H1 (cell line): Measurements from ENCODE around the gene MAFF. TPM values are rescaled to one million over a fixed set of nuclear protein-coding genes. Genes with fewer than 3 reads are reported as not detected.

Experiments used
- CTCF ChIA-PET: fragments of 300-600 bp; sonication (Branson Sonifier 250); formaldehyde crosslinking; loops from one replicate; lab custom pipeline; 2021; ENCODE audit not compliant: partially characterized antibody; lab: Charles Lee
- POLR2A ChIA-PET: fragments of 300-600 bp; sonication (Branson Sonifier 250); formaldehyde crosslinking; loops from one replicate; lab custom pipeline; 2021; ENCODE audit warnings: inconsistent platforms; ENCODE audit not compliant: partially characterized antibody; lab: Charles Lee
- DNase-seq, 2 experiments: peaks; one replicate each; pipeline versions ENCODE4 v3.0.0 to v3.0.0-alpha.2; 2010 to 2022; ENCODE audit warnings: low spot score in 2 of 2, low read depth in 1 of 2, mixed read lengths in 1 of 2
- FAIRE-seq: peaks from 2 replicates; lab custom pipeline; 2011; peaks lifted over from hg19 to GRCh38; lab: Jason Lieb, UNC
- H2AFZ ChIP-seq: 2 replicates; pipeline ENCODE4 v1.8.1; 2012; ENCODE audit warnings: low read length, inconsistent platforms
- H2AK5ac ChIP-seq: 2 replicates; pipeline ENCODE4 v1.6.1; 2013; ENCODE audit warnings: low read depth, low read length
- H2BK120ac ChIP-seq: replicated peaks from 2 replicates; pipeline ENCODE3; 2013; ENCODE audit warnings: low read depth, low read length, inconsistent platforms
- H2BK12ac ChIP-seq: 2 replicates; pipeline ENCODE4 v1.6.1; 2013; ENCODE audit warnings: low read depth, low read length
- H2BK15ac ChIP-seq: 2 replicates; pipeline ENCODE4 v1.6.1; 2013; ENCODE audit warnings: low read length
- H2BK20ac ChIP-seq: 2 replicates; pipeline ENCODE4 v1.6.1; 2013; ENCODE audit warnings: low read length
- H2BK5ac ChIP-seq: 2 replicates; pipeline ENCODE4 v1.6.1; 2013; ENCODE audit warnings: low read depth, low read length
- H3K14ac ChIP-seq: 2 replicates; pipeline ENCODE4 v1.6.1; 2013; ENCODE audit warnings: inconsistent platforms; ENCODE audit not compliant: insufficient read length
- H3K18ac ChIP-seq: 2 replicates; pipeline ENCODE4 v1.6.1; 2013; ENCODE audit warnings: low read length; ENCODE audit errors: extremely low read depth
- H3K23ac ChIP-seq: 2 replicates; pipeline ENCODE4 v1.6.1; 2013; ENCODE audit warnings: inconsistent platforms; ENCODE audit not compliant: insufficient read length
- H3K23me2 ChIP-seq: 2 replicates; pipeline ENCODE4 v1.6.1; 2013; ENCODE audit warnings: low read depth, low read length
- H3K27ac ChIP-seq: 2 replicates; pipeline ENCODE4 v1.6.1; 2011; ENCODE audit warnings: low read depth, low read length, inconsistent platforms
- H3K27me3 ChIP-seq, 4 experiments: replicated peaks in 1 of 4; 1 replicate in 1 of 4; 2 replicates in 3 of 4; pipeline versions ENCODE4 v1.6.1 to v1.8.1; 2011 to 2013; ENCODE audit warnings: low read length in 3 of 4, mild to moderate bottlenecking in 3 of 4, inconsistent platforms in 2 of 4, mixed read lengths in 2 of 4, moderate library complexity in 1 of 4; ENCODE audit not compliant: control insufficient read depth in 3 of 4, insufficient read depth in 3 of 4; ENCODE audit errors: extremely low read depth in 1 of 4
- H3K36me3 ChIP-seq, 4 experiments: 2 replicates each; pipeline versions ENCODE4 v1.6.1 to v1.8.1; 2011 to 2013; ENCODE audit warnings: mild to moderate bottlenecking in 4 of 4, low read length in 3 of 4, moderate library complexity in 2 of 4, control low read depth in 1 of 4, inconsistent platforms in 1 of 4; ENCODE audit not compliant: insufficient read depth in 4 of 4, control insufficient read depth in 2 of 4
- H3K4ac ChIP-seq: replicated peaks from 2 replicates; pipeline ENCODE3; 2013; ENCODE audit warnings: low read length, low read depth, mixed read lengths, inconsistent platforms; ENCODE audit not compliant: insufficient read length
- H3K4me1 ChIP-seq, 4 experiments: replicated peaks in 1 of 4; 1 replicate in 1 of 4; 2 replicates in 3 of 4; pipeline versions ENCODE4 v1.6.1 to v1.8.1; 2011 to 2013; ENCODE audit warnings: low read length in 3 of 4, inconsistent platforms in 2 of 4, mixed read lengths in 1 of 4; ENCODE audit not compliant: insufficient read depth in 4 of 4, control insufficient read depth in 3 of 4
- H3K4me2 ChIP-seq, 2 experiments: 2 replicates each; pipeline versions ENCODE4 v1.6.1 to v1.8.1; 2011 to 2013; ENCODE audit warnings: low read depth in 2 of 2, low read length in 2 of 2, control low read depth in 1 of 2, inconsistent platforms in 1 of 2, mild to moderate bottlenecking in 1 of 2; ENCODE audit not compliant: insufficient read depth in 1 of 2
- H3K4me3 ChIP-seq, 4 experiments: fragments of 200-600, 300-600 bp in 1 of 4; sonication (generic), shearing (Covaris generic), sonication (Bioruptor Twin) in 1 of 4; 2 replicates each; pipeline versions ENCODE4 v1.5.1 to v1.8.1; 2011 to 2016; ENCODE audit warnings: low read length in 4 of 4, low read depth in 3 of 4, control low read depth in 2 of 4, inconsistent platforms in 2 of 4, mild to moderate bottlenecking in 2 of 4, mixed read lengths in 1 of 4, moderate library complexity in 1 of 4; ENCODE audit not compliant: insufficient read depth in 2 of 4; ENCODE audit errors: extremely low read depth in 1 of 4
- H3K56ac ChIP-seq: replicated peaks from 2 replicates; pipeline ENCODE3; 2013; ENCODE audit warnings: low read depth, mild to moderate bottlenecking, mixed read lengths, low read length, inconsistent platforms; ENCODE audit not compliant: insufficient read length
- H3K79me1 ChIP-seq: 2 replicates; pipeline ENCODE4 v1.6.1; 2013; ENCODE audit warnings: low read depth, low read length, control low read depth
- H3K79me2 ChIP-seq, 2 experiments: 2 replicates each; pipeline versions ENCODE4 v1.6.1 to v1.8.1; 2012 to 2013; ENCODE audit warnings: low read length in 2 of 2, mild to moderate bottlenecking in 2 of 2, inconsistent platforms in 1 of 2; ENCODE audit not compliant: insufficient read depth in 2 of 2, control insufficient read depth in 1 of 2
- H3K9ac ChIP-seq, 4 experiments: replicated peaks in 1 of 4; 1 replicate in 1 of 4; 2 replicates in 3 of 4; pipeline versions ENCODE4 v1.6.1 to v1.8.1; 2011 to 2013; ENCODE audit warnings: low read depth in 3 of 4, low read length in 3 of 4, control low read depth in 2 of 4, mild to moderate bottlenecking in 2 of 4, moderate library complexity in 2 of 4, inconsistent platforms in 1 of 4; ENCODE audit errors: extremely low read depth in 1 of 4
- H3K9me3 ChIP-seq, 2 experiments: 2 replicates each; pipeline versions ENCODE4 v1.6.1 to v1.8.1; 2012 to 2013; ENCODE audit warnings: mild to moderate bottlenecking in 2 of 2, moderate library complexity in 2 of 2, control low read depth in 1 of 2, inconsistent platforms in 1 of 2, low read depth in 1 of 2, low read length in 1 of 2, mixed read lengths in 1 of 2; ENCODE audit not compliant: insufficient read depth in 2 of 2
- H4K20me1 ChIP-seq, 2 experiments: replicated peaks in 1 of 2; 2 replicates each; pipeline versions ENCODE3 to v1.8.1; 2011 to 2013; ENCODE audit warnings: inconsistent platforms in 2 of 2, low read length in 2 of 2, mild to moderate bottlenecking in 1 of 2; ENCODE audit not compliant: insufficient read depth in 2 of 2, control insufficient read depth in 1 of 2
- H4K5ac ChIP-seq: 2 replicates; pipeline ENCODE4 v1.6.1; 2013; ENCODE audit warnings: low read length, low read depth, mixed read lengths, inconsistent platforms; ENCODE audit not compliant: insufficient read length
- H4K8ac ChIP-seq: 2 replicates; pipeline ENCODE4 v1.8.0; 2013; ENCODE audit warnings: mild to moderate bottlenecking, moderate library complexity, low read length, inconsistent platforms; ENCODE audit not compliant: insufficient read depth; ENCODE audit errors: extremely low read depth
- H4K91ac ChIP-seq: replicated peaks from 2 replicates; pipeline ENCODE3; 2013; ENCODE audit warnings: low read length, mixed read lengths, inconsistent platforms; ENCODE audit not compliant: insufficient read length
- BCL11A ChIP-seq, 2 experiments: IDR thresholded peaks; one replicate each; pipeline ENCODE4 v1.6.1; 2011; ENCODE audit warnings: low read depth in 2 of 2, low read length in 2 of 2, mild to moderate bottlenecking in 2 of 2
- CBX8 ChIP-seq: fragments of 300-800, 300-1000 bp; sonication (generic); IDR thresholded peaks from 2 replicates; pipeline ENCODE4 v1.7.1; 2016; ENCODE audit warnings: low read depth, low read length, borderline replicate concordance
- CHD1 ChIP-seq: IDR thresholded peaks from 2 replicates; pipeline ENCODE4 v1.6.1; 2012; ENCODE audit warnings: low read depth, low read length, improper control_type of control experiment
- FOSL1 ChIP-seq: IDR thresholded peaks from 2 replicates; pipeline ENCODE4 v1.6.1; 2011; ENCODE audit warnings: mild to moderate bottlenecking, low read depth, low read length, moderate library complexity; ENCODE audit not compliant: insufficient read depth
- GABPA ChIP-seq: IDR thresholded peaks from 2 replicates; pipeline ENCODE4 v1.6.1; 2011; ENCODE audit warnings: mild to moderate bottlenecking, low read length, moderate library complexity, borderline replicate concordance; ENCODE audit not compliant: insufficient read depth
- PHF8 ChIP-seq: fragments of 200-600 bp; sonication (generic); conservative IDR thresholded peaks from 2 replicates; pipeline ENCODE4 v1.7.1; 2012; ENCODE audit warnings: low read depth, mild to moderate bottlenecking, inconsistent platforms, low read length, moderate library complexity
- RFX5 ChIP-seq: IDR thresholded peaks from 2 replicates; pipeline ENCODE4 v1.6.1; 2011; ENCODE audit warnings: low read depth, low read length, improper control_type of control experiment, borderline replicate concordance
- RXRA ChIP-seq: IDR thresholded peaks from 2 replicates; pipeline ENCODE4 v1.6.1; 2011; ENCODE audit warnings: low read depth, mild to moderate bottlenecking, low read length, moderate library complexity; ENCODE audit not compliant: insufficient read depth
- SP4 ChIP-seq: IDR thresholded peaks from 2 replicates; pipeline ENCODE4 v1.6.1; 2012; ENCODE audit warnings: low read length, inconsistent platforms
- WGBS, 2 experiments: shearing (Covaris generic) in 1 of 2; methylation state at CpG; one replicate each; pipeline versions ENCODE4 v1.1.6 to v1.1.7; 2013 to 2015; ENCODE audit warnings: low lambda C conversion rate in 2 of 2, mixed read lengths in 2 of 2, inconsistent platforms in 1 of 2, low coverage in 1 of 2, missing lambda C conversion rate in 1 of 2; ENCODE audit not compliant: insufficient replicate concordance in 2 of 2, insufficient coverage in 1 of 2, insufficient read length in 1 of 2; ENCODE audit errors: extremely low coverage in 1 of 2, missing lambda C conversion rate in 1 of 2; 5-methylcytosine and 5-hydroxymethylcytosine counted together
- polyA plus RNA-seq, 7 experiments: library from polyadenylated mRNA; depleted of rRNA in 3 of 7; stranded (reverse) in 5 of 7; unstranded in 2 of 7; fragments of >200 nt in 5 of 7; fragments of 200-250 nt in 2 of 7; gene quantifications; 1 replicate in 5 of 7; 2 replicates in 1 of 7; 4 replicates in 1 of 7; pipeline versions ENCODE4 v1.2.1 to v1.2.3, GENCODE V29; 2011 to 2013; ENCODE audit warnings: missing spikeins in 2 of 7, mixed read lengths in 2 of 7
- total RNA-seq: library from RNA; stranded (reverse); fragmentation: NEBNext Ultra II Directional; extraction: Animal tissue kit (Norgen Biotek cat#: 25700); gene quantifications from 2 replicates; pipeline ENCODE4 v1.2.1, GENCODE V29; 2021

Gene MAFF
- total and polyA plus RNA-seq, 2 of the 8 experiments (the other 6 are each of a cell fraction or from before 2014, with no cell fraction given): 1.5 to 6.3 TPM

DNA sequence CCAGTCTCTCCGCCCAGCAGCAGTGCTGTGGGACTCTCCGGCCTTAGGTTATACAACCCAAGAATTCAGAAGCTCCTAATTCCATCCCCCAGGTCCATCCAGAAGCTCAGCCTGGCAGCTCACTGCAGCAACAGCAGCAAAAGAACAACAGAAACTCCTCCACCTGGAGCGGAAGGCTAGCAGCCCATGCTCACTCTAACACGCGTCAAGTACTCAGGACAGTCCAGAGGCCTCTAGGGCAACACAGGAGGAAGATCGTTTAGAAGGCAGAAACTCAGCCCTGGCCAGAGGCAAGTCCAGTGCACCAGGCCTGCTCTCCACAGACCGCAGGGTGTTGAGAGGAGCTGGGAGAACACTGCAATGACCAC is 37.3 kb upstream of the MAFF start:
- Histone ChIP-seq H2BK15ac (no peak overlapping the region), H3K27me3 (no peaks in the 10 kb centered on the region), H3K79me1 (no peaks in the 10 kb centered on the region), H3K4me2 (no peak overlapping the region), H2BK5ac (peak overlapping the region; percentile 7; the same call in 1 of the 2 replicates), H3K36me3 (no peaks in the 10 kb centered on the region), H3K9ac (no peak overlapping the region), H4K20me1 (no peaks in the 10 kb centered on the region), H3K23ac (no peak overlapping the region), H3K4ac (no peak overlapping the region), H2BK20ac (no peak overlapping the region), H3K9me3 (no peaks in the 10 kb centered on the region), H2BK120ac (no peak overlapping the region), H3K18ac (no peak overlapping the region), H2AK5ac (no peak overlapping the region), H3K4me3 (no peak overlapping the region), H3K14ac (no peak overlapping the region), H4K91ac (no peak overlapping the region), H3K79me2 (no peaks in the 10 kb centered on the region), H3K56ac (no peak overlapping the region), H3K4me1 (0 out of 7 replicates have a peak, but pooled peaks cover 0 to 2% (median 0%) of the 10 kb centered on the region in 4 experiments), H3K27ac (no peak overlapping the region), H3K23me2 (no peaks in the 10 kb centered on the region), H4K5ac (no peak overlapping the region), H4K8ac (no peak overlapping the region), H2AFZ (no peak overlapping the region), H2BK12ac (no peak overlapping the region)
- CTCF ChIA-PET: interaction anchor here (1.0 to 4.6 kb wide), 7 partner anchors 10 to 112 kb away, joined by 3 to 25 read pairs (median 5); no protein-coding TSS in a partner anchor
- POLR2A ChIA-PET: interaction anchor here (1.0 to 1.3 kb wide), 2 partner anchors 10 to 14 kb away, joined by 3 read pairs; no protein-coding TSS in a partner anchor
- WGBS, 2 experiments: 93% methylated on average over 7 of the region's 7 CpGs; no CpG with 5 or more reads in 1 of the 2 experiments
- DNase-seq (no peak), FAIRE-seq (no peak)
- TF ChIP-seq FOSL1: no peak
- TF ChIP-seq BCL11A (IDR thresholded peaks at IDR 0.05; ENCODE audit: low read depth in 2 of 2, low read length in 2 of 2): no peak
- no peak for TF ChIP-seq SP4
- TF ChIP-seq GABPA: no peak
- TF ChIP-seq RFX5: no peak
- TF ChIP-seq RXRA: no peak
- no peak for TF ChIP-seq CBX8
- no peak for TF ChIP-seq PHF8
- no peak for TF ChIP-seq CHD1
